ENCODE measurements around the gene ID1. TPM values are rescaled to one million over a fixed set of nuclear protein-coding genes. Genes with fewer than 3 reads are reported as not detected.

The ID1 gene, protein sequence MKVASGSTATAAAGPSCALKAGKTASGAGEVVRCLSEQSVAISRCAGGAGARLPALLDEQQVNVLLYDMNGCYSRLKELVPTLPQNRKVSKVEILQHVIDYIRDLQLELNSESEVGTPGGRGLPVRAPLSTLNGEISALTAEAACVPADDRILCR
- 1,330 and 1,439 TPM in 2 replicates for total RNA-seq (2014; rRNA removed; shearing (Covaris generic))

DNA sequence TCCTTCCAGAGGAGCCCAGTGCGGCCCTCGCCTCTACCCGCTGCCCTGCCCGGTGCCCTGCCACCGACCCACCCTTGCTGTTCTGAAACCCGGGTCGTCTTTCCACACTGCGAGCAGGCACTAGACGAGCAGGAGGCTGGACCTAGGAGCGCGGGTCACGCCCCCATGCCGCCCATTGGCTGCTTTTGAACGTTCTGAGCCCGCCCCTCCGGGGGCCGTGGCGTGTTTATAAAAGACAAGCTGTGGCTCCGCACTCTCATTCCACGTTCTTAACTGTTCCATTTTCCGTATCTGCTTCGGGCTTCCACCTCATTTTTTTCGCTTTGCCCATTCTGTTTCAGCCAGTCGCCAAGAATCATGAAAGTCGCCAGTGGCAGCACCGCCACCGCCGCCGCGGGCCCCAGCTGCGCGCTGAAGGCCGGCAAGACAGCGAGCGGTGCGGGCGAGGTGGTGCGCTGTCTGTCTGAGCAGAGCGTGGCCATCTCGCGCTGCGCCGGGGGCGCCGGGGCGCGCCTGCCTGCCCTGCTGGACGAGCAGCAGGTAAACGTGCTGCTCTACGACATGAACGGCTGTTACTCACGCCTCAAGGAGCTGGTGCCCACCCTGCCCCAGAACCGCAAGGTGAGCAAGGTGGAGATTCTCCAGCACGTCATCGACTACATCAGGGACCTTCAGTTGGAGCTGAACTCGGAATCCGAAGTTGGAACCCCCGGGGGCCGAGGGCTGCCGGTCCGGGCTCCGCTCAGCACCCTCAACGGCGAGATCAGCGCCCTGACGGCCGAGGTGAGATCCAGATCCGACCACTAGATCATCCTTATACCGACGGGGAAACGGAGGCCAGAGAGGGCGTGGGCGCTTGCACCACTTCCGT, at the start of gene ID1:
Gene ID1 (plus strand): TSS at position 259 of the 871 bp plus-strand sequence. CDS start 99 bp downstream, at position 358.
- in situ Hi-C loops (cut with HindIII; ENCODE audit: low sequenced_read_pairs): no loop called here
- DNase-seq (ENCODE audit: low spot score): peak; percentile 96

DNA sequence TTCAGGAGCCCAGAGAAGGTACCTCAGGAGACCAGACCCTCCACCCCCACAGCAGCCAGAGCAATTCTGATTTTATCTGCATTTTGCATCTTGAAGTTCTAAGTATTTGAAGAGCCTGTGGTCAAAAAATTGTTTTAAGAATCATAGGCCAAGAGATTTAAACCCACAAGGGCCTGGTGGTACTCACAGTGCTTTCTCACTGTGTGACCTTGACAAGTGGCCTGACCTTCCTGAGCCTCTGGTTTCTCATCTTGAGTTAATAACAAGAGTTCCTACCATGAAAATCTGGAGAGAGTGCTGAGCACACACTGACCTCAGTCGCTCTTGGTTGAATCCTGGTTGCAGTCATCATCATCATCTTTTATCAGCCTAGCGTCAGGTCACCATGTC, 45.4 kb upstream of the ID1 start:
- DNase-seq (ENCODE audit: low spot score): no peak
- in situ Hi-C loops (cut with HindIII; ENCODE audit: low sequenced_read_pairs): no loop called here

DNA sequence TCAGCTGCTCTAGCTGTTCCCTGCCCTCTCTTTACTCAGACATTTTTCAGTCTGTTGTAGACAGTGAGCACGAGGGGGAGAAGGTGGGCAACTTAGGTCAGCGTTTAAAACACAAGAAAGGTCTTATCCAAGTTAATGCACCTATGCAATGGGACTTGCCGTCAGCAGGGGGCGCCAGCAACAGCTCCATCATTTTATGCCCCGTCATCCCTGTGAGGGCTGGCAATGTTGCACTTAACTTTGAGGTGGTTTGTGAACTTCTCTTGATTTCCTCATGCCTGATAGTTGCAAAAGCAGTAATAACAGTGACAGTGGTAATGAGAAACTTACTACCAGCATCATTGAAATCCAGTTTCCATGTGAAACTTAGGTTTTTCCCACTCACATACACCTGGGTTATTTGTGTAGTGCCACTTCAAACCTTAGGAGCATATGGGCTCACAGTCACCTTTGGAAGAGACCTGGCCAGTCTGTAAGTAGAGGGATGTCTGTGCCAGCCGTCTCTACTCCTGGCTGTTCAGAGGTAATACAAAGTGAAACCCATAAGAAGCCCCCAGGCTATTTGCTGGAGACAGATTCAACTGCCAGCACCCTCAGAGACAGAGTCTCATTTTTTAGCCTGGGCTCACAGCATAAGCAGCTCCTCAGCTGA, 44.9 kb upstream of the ID1 start:
- in situ Hi-C loops (cut with HindIII; ENCODE audit: low sequenced_read_pairs): no loop called here
- DNase-seq (ENCODE audit: low spot score): peak; percentile 55

DNA sequence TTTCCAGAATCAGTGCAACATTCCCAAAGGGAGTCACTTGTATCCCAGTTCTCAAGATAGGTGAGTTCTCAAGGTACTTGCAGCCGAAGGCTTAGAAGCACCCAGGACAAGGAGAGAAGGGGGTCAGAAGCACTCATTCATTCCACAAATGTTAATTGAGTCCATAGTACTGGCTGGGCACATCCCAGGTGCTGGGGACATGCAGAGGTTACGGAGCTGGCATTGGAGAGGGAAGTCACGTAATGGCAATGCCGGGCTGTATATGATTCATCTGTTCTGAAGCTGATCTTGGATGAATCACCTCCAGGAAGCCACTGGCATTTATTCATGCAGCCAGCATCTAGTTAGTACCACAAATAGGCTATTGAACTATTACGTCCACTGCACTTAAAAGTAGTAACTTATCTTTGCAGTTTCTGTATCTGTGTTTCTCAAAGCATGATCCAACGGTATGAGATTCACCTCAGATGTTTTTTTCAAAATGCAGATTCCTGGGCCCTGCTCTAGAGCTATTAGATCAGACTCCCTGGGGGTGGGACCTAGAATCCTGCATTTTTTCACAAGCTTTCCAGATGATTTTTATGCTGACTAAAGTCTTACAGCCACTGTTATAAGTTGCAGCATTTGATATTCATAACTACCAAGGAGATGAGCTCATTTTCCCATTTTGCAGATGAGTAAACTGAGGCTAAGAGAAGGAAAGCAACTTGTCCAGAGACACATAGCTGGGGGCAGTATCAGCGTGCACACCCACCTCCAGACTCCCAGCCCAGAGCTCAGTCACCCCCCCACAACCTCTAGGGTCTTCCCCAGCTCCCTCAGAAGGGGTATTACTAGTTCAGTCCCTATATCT, 44.1 kb upstream of the ID1 start:
- no peak for DNase-seq (ENCODE audit: low spot score)

DNA sequence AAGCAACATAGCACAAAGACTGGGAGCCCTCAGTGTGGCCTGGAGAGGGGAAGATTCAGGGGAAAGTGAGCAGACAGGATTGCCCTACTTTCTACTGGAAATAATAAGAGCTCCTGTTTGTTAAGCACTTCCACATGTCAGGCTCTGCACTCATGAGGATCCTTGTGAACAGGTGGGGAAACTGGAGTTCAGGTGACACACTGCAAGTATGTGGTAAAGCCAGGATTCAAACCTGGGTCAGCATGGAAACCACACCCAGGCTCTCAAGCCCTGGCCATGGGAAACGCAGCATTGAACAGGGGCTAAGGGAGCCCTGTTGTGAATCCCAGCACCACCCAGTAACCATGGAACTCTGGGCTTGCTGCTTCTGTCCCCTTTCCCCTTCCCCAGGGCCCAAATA, 42.8 kb upstream of the ID1 start:
- no peak for DNase-seq (ENCODE audit: low spot score)
- in situ Hi-C loops (cut with HindIII; ENCODE audit: low sequenced_read_pairs): no loop called here

More for the DNA sequence above, 44.1 kb upstream of the ID1 start:
- in situ Hi-C loops (cut with HindIII; ENCODE audit: low sequenced_read_pairs): no loop called here

DNA sequence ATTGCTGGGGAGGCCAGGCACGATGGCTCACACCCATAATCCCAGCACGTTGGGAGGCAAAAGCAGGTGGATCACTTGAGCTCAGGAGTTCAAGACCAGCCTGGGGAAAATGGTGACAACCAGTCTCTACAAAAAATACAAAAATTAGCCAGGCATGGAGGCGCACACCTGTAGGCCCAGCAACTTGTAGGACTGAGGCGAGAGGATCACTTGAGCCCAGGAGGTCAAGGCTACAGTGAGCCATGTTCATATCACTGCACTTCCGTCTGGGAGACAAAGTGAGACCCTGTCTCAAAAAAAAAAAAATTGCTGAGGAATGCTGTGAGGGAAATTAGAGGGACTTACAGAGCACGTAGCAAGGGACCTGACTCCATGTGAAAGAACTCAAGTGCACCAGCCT, 40.8 kb upstream of the ID1 start:
- in situ Hi-C loops (cut with HindIII; ENCODE audit: low sequenced_read_pairs): no loop called here
- no peak for DNase-seq (ENCODE audit: low spot score)

DNA sequence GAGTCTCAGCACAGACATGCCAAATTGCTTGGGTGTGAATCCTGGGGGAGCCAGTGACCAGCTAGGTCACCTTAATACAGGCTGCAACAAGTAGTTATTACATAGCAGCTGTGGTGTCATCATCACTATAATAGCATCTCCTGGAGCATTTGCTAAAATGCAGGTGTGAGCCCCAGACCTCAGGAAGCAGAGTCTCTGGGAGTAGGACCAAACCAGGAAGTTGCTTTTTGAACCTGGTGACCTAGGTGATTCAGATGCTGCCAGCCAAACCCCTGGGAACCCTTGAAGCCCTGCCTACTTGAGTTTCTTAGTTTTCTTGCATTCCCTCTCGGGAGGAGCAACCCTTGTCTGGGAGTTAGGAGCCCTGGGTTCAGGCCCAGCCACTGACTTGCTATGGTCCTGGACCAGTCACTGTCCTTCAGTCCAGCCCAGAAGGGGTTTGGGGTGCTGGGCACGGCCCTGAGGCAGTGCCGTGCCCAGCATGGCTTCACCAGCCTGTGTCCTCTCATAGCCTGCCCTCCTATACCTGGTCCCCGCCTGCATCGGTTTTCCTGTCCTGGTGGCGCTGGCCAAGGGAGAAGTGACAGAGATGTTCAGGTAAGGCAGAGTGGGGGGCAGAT, 39.3 kb upstream of the ID1 start:
- no peak for DNase-seq (ENCODE audit: low spot score)
- in situ Hi-C loops (cut with HindIII; ENCODE audit: low sequenced_read_pairs): no loop called here

DNA sequence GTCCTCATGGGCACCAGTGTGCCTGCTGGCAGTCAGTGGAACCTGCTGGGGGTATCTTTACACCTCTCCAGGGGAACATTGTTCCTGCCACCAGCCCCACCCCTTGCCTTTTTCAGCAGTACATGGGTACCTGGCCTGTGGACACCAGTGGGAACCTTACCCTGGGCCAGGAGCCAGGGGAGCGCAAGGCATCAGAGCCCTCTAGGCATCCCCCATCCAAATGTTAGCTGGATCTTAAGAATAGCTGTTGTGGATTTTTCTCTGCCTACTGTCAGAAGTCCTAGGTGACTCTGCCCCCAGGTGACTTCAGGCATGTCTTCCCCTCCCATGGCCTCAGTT, 38.8 kb upstream of the ID1 start:
- no peak for DNase-seq (ENCODE audit: low spot score)
- in situ Hi-C loops (cut with HindIII; ENCODE audit: low sequenced_read_pairs): no loop called here

DNA sequence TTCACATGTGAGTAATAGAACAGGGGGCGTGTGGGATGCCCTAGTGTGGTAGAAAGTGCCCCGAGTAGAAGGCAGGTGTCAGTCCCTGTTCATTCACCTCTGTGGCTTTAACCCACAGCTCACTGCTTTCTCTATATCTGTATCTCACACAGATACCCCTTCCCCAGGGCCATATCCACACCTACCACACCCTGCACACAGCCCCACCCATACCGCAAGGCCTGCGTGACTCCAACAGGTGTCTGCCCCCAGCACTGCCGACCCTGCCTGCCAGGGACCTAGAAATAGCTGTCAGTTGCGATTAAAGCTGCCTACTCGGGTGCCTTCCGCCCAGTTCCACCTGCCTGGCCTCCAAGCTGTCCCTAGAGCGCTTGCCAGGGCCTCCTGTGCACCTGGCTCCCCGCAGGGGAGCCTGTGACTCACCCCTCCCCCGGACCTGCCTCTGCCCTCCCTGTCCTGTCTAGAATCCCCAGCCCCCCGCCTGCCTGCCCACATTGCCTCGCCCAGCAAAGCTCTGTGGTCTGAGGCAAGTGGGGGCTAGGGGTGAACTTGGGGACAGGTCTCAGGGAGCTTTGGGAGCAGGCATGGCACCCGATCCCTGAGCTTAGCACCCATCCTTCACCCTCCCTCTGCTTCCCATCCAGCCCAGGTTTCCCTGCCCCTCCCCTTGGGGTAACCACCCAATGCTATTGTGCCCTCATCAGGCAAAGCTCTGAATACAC, 38.3 kb upstream of the ID1 start:
- DNase-seq (ENCODE audit: low spot score): peak; percentile 59
- in situ Hi-C loops (cut with HindIII; ENCODE audit: low sequenced_read_pairs): no loop called here

DNA sequence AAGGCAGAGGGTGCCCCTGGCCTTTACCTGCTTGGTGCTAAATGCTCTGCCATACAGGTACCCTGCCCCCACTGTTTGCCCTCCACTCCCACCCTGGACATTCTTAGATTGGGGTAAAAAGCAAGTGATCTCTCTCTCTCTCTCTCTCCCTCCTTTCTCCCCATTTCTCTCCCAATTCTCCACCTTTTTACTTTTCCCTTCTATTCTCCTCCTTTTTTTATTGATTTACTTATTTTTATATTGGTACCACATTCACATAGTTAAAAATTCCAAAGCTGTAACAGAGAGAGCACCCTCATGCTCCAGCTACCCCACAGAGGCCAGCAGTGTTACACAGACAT, 37.7 kb upstream of the ID1 start:
- DNase-seq (ENCODE audit: low spot score): no peak
- in situ Hi-C loops (cut with HindIII; ENCODE audit: low sequenced_read_pairs): no loop called here

DNA sequence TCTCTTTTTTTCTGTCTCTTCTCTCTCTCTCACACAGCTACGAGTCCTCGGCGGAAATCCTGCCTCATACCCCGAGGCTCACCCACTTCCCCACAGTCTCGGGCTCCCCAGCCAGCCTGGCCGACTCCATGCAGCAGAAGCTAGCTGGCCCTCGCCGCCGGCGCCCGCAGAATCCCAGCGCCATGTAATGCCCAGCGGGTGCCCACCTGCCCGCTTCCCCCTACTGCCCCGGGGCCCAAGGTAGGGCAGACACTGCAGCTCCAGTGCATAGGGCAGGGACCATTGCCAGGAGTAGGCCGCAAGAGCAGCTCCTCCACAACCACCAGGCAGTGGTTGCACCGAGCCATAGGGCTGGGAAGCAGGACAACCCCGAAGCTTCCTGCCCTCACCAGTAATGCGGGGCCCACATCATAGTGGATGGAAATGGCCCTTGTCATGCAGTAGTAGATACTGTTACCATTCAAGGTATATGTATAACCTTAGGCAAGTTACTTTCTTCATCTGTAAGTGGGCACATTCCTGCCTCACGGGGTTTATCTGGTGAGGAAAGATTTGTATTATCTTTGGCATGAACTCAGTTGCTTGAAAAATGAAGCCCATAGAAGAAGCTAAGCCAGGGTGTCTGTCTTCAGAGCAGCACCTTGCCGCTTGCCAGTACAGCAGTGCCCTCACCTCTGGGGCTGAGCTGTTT, 36.9 kb upstream of the ID1 start:
- DNase-seq (ENCODE audit: low spot score): no peak
- in situ Hi-C loops (cut with HindIII; ENCODE audit: low sequenced_read_pairs): no loop called here

DNA sequence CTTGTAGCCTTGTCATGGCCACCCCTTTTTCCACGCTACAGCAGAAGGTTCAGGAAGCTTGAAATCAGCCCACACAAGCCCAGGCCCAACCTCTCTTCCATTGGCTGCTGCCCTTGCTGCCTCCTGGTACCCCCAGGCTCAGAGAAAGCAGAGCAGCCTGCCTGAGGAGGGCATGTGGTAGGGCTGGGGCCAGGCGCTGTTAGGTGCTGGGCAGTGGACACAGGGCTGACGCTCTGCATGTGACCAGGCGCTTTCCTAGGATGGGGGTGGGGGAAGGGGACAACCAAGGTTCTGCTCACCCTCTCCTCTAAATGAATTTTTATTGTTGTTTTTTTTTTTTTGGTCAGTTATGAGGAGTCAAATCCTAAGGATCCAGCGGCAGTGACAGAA, 36.3 kb upstream of the ID1 start:
- in situ Hi-C loops (cut with HindIII; ENCODE audit: low sequenced_read_pairs): no loop called here
- DNase-seq (ENCODE audit: low spot score): no peak

DNA sequence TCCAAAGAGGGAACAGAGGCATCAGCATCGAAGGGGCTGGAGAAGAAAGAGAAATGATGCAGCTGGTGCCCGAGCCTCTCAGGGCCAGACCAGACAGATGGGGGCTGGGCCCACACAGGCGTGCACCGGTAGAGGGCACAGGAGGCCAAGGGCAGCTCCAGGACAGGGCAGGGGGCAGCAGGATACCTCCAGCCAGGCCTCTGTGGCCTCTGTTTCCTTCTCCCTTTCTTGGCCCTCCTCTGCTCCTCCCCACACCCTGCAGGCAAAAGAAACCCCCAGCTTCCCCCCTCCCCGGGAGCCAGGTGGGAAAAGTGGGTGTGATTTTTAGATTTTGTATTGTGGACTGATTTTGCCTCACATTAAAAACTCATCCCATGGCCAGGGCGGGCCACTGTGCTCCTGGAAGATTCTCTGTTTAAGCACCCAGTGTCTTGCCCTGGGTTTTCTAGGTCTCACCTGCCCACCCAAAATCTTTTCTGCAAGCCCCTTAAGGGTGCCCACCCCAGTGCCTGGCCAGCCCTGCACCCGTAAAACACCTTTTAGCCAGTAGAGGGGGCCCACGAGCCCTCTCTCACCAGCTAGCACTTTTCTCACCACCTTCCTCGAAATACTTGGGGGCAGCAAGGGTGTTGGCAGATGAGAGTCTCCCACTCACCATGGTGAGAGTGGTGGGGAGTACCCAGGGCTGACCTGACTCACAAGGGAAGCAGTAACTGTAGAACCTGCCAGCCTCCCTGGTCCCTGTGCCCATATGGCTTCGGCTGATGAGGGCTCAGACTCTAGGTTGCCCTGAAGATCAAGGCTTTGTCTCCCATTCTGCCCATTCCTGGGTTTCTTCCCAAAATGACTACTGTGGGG, 35.7 kb upstream of the ID1 start:
- DNase-seq (ENCODE audit: low spot score): peak; percentile 62
- in situ Hi-C loops (cut with HindIII; ENCODE audit: low sequenced_read_pairs): no loop called here

DNA sequence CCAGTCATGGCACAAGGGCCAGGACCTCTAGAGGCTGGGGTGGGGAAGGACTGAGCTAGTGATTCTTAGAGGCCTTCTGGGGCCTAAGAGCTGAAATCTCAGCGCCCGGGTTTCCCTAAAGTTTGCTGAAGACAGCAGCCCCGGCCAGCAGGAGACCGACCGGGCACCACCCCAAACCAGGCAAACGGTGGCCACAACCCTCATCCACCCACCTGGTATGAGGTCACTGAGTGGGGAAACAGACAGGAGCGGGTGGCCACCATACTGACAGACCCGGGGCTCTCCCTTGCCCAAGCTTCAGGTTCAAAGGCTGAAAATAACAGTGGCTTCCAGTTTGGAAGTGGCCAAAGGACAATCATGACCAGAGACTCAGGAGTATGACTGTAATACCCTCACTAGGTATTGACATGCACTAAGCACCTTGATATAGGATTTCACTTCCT, 35.0 kb upstream of the ID1 start:
- no peak for DNase-seq (ENCODE audit: low spot score)
- in situ Hi-C loops (cut with HindIII; ENCODE audit: low sequenced_read_pairs): no loop called here

DNA sequence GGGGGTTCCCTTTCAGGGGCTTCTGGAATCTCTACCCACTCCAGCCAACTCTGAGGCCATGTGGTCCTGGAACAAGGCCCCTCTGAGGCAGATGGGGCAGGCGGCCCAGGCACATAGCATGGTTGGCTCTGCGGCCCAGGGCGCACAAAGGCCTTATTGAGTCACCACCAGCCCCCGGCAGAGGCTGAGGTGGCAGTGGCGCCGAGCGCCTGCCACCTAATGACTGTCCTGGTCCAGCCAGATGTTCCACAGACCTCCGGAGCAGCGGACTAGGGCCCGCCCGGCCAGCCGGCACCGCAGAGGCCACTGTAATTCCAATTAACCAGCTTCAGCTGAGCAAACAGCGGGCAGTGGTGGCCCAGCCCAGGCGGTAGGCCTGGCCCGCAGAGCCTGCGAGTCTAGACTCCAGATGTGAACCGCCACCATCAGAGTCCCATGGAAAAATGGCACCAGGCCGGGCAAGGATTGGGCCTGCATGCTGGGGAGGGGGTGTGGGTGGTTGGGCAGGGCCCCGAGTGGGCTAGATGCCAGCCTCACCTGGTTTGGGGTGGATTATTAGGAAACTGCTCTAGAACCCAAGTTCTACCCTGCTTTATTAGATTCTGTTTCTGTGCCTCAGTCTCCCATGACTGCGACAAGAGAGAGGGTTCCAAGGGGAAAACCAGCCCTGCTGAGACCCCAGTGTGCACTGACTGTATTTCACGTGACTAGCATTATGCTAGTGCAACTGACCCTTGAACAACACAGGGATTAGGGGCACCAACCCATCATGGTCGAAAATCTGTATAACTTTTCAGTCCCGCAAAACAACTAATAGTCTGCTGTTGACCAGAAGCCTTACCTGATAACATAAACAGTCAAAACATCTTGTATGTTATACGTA, 34.1 kb upstream of the ID1 start:
- DNase-seq (ENCODE audit: low spot score): no peak
- in situ Hi-C loops (cut with HindIII; ENCODE audit: low sequenced_read_pairs): no loop called here

DNA sequence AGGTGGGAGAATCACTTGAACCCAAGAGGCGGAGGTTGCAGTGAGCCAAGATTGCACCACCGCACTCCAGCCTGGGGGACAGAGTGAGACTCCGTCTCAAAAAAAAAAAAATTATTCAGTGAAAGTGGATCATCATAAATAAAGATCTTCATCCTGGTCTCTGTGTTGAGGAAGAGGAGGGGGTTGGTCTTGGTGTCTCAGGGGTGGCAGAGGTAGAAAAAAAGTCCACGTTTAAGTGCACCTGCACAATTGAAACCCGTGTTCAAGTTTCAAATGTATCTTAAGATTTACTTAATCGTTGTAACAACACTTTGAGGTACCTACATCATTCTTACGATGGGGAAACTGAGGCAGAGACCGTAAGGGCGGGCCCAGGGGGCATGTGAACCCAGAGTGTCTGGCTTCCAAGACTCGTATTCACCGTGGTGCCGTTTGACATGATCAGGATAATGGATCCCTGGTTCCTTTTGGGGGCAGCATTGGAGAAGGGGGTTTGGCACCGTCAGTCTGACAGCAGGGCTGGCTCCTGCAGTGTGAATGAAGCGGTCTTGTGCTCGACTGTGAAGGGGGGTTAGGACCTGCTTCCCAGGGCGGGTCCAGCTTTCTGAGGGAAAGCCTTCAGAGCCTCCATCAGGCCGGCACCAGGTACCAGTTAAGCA, 32.9 kb upstream of the ID1 start:
- DNase-seq (ENCODE audit: low spot score): no peak
- in situ Hi-C loops (cut with HindIII; ENCODE audit: low sequenced_read_pairs): no loop called here

Measured in G401 (cell line).